Right cardiac atrium (tissue), 5 donors: ENCODE measurements around the gene TLE2. TPM values are rescaled to one million over a fixed set of nuclear protein-coding genes. Genes with fewer than 3 reads are reported as not detected.
A peak's percentile ranks its signal among the peaks of the same experiment; 100 is the strongest.
"Not testable (repeated sequence)": the region's sequence is repeated elsewhere in the genome, so short reads cannot be mapped to it uniquely, and the experiment has no call there.

Experiments
- ATAC-seq, 2 donors: fragments of 200-7000 bp; cut with Tn5 transposase; one replicate each; pipeline versions ENCODE4 v1.8.0 to v1.9.1; 2020; ENCODE audit warnings: moderate library complexity in 2 of 2, mild to moderate bottlenecking in 1 of 2
- DNase-seq, 3 donors: peaks; one replicate each; pipeline ENCODE4 v3.0.0-alpha.2; 2020
- H3K27ac ChIP-seq: one replicate; pipeline ENCODE4 v1.5.1; 2013; ENCODE audit warnings: mild to moderate bottlenecking, low read length, control low read depth, moderate library complexity
- H3K27me3 ChIP-seq: one replicate; pipeline ENCODE4 v1.6.1; 2013; ENCODE audit not compliant: control insufficient read depth, insufficient read depth
- H3K4me1 ChIP-seq: one replicate; pipeline ENCODE4 v1.6.1; 2013; ENCODE audit warnings: low read length; ENCODE audit not compliant: control insufficient read depth, insufficient read depth
- H3K4me3 ChIP-seq: one replicate; pipeline ENCODE4 v1.5.1; 2013; ENCODE audit warnings: low read length, control low read depth
- H3K9me3 ChIP-seq: one replicate; pipeline ENCODE4 v1.6.1; 2013; ENCODE audit warnings: low read length; ENCODE audit not compliant: control insufficient read depth
- WGBS: extraction: QIAGEN DNeasy Blood & Tissue Kit; methylation state at CpG from one replicate; pipeline ENCODE4 v1.1.7; 2013; 5-methylcytosine and 5-hydroxymethylcytosine counted together
- intact Hi-C, 4 donors: fragments of 100-400 bp; cut with DNase I; formaldehyde crosslinking; loops; one replicate each; pipeline versions ENCODE4 v1.11.0 to v1.14.0; 2022 to 2023
- polyA plus RNA-seq: library from polyadenylated mRNA; stranded (reverse); fragments of 200-250 nt; gene quantifications from one replicate; pipeline ENCODE4 v1.2.3, GENCODE V29; 2013
- total RNA-seq, 4 donors: library from RNA; stranded (reverse); fragmentation: NEBNext Ultra II Directional; extraction: Animal tissue kit (Norgen Biotek cat#: 25700); gene quantifications; one replicate each; pipeline ENCODE4 v1.2.1, GENCODE V29; 2021
- donor health status: healthy with polysubstance abuse.
- donor health status: DM: no; HTN: yes; CAD: no.
- donor health status: DM: no; HTN: no; CAD: no.
- donor health status: DM: no; HTN: yes; CAD: no; lungs with severe emphysema.
- donor health status: DM: yes; HTN: yes; CAD: no.

Gene TLE2
- total and polyA plus RNA-seq, 5 donors = 68.6 to 102 (median 85.9) TPM

GRCh38 chr19:3055741-3056416 lies 26.8 kb upstream of the TLE2 start:
- Histone ChIP-seq H3K9me3 (no peaks in the 10 kb centered on the region), H3K4me3 (no peak overlapping the region), H3K27me3 (no peaks in the 10 kb centered on the region), H3K27ac (no peak overlapping the region), H3K4me1 (peaks cover 11% of the 10 kb centered on the region)
- intact Hi-C loops = no loop called here
- DNase-seq (peak in 1 of 3 donors; percentile 73), ATAC-seq (no peak)
- 55% methylated on average over 31 of the region's 31 CpGs for WGBS

GRCh38 chr19:3054972-3055740 lies 26.1 kb upstream of the TLE2 start:
- DNase-seq = peak in 1 of 3 donors; percentile 53
- H3K27me3 ChIP-seq = no peaks in the 10 kb centered on the region
- intact Hi-C loops = no loop called here
- H3K9me3 ChIP-seq = no peaks in the 10 kb centered on the region
- no peak overlapping the region for H3K4me3 ChIP-seq
- peaks cover 11% of the 10 kb centered on the region for H3K4me1 ChIP-seq
- ATAC-seq = no peak
- whole genome bisulfite sequencing = 80% methylated on average over 20 of the region's 20 CpGs
- H3K27ac ChIP-seq = no peak overlapping the region

- H3K27ac ChIP-seq = no peak overlapping the region
- H3K27me3 ChIP-seq = no peaks in the 10 kb centered on the region
- DNase-seq = peak in 1 of 3 donors; percentile 45
- peaks cover 11% of the 10 kb centered on the region for H3K4me1 ChIP-seq
- no peak overlapping the region for H3K4me3 ChIP-seq
- intact Hi-C loops = no loop called here
- WGBS = 57% methylated on average over 4 of the region's 4 CpGs
- no peak for ATAC-seq
- no peaks in the 10 kb centered on the region for H3K9me3 ChIP-seq
Observed at GRCh38 chr19:3054265-3054971, 25.3 kb upstream of the TLE2 start.

- 80% methylated on average over 21 of the region's 21 CpGs for WGBS
- H3K9me3 ChIP-seq = no peaks in the 10 kb centered on the region
- no peak overlapping the region for H3K27ac ChIP-seq
- intact Hi-C loops = no loop called here
- no peak for ATAC-seq
- H3K27me3 ChIP-seq = no peaks in the 10 kb centered on the region
- DNase-seq = no peak
- no peak overlapping the region for H3K4me3 ChIP-seq
- H3K4me1 ChIP-seq = peaks cover 11% of the 10 kb centered on the region
Observed at GRCh38 chr19:3053780-3054179, 24.7 kb upstream of the TLE2 start.

GRCh38 chr19:3053218-3053621 lies 24.1 kb upstream of the TLE2 start:
- DNase-seq (peak in 2 of 3 donors; percentile 58 to 69), ATAC-seq (no peak)
- no peak overlapping the region for H3K27ac ChIP-seq
- H3K4me1 ChIP-seq = peaks cover 6% of the 10 kb centered on the region
- intact Hi-C loops = no loop called here
- H3K9me3 ChIP-seq = no peaks in the 10 kb centered on the region
- H3K27me3 ChIP-seq = no peaks in the 10 kb centered on the region
- H3K4me3 ChIP-seq = no peak overlapping the region
- 71% methylated on average over 15 of the region's 15 CpGs for WGBS

- H3K4me3 ChIP-seq, H3K9me3 ChIP-seq, intact Hi-C loops, ATAC-seq, H3K27ac ChIP-seq, DNase-seq, H3K27me3 ChIP-seq, H3K4me1 ChIP-seq: not testable (repeated sequence)
- 98% methylated on average over 7 of the region's 7 CpGs for WGBS
Observed at GRCh38 chr19:3050016-3050415, 20.9 kb upstream of the TLE2 start.

GRCh38 chr19:3049089-3049488 lies 20.0 kb upstream of the TLE2 start:
- Histone ChIP-seq H3K27ac (no peak overlapping the region), H3K27me3 (no peaks in the 10 kb centered on the region), H3K4me1 (no peaks in the 10 kb centered on the region), H3K4me3 (no peak overlapping the region), H3K9me3 (no peaks in the 10 kb centered on the region)
- DNase-seq (no peak), ATAC-seq (no peak)
- intact Hi-C loops = no loop called here
- 97% methylated on average over 3 of the region's 3 CpGs for WGBS

- Histone ChIP-seq H3K27me3 (no peaks in the 10 kb centered on the region), H3K4me3 (no peak overlapping the region), H3K9me3 (no peaks in the 10 kb centered on the region), H3K27ac (no peak overlapping the region), H3K4me1 (no peaks in the 10 kb centered on the region)
- WGBS = 89% methylated on average over 5 of the region's 5 CpGs
- ATAC-seq (no peak), DNase-seq (no peak)
- intact Hi-C loops = no loop called here
Observed at GRCh38 chr19:3048190-3048533, 19.1 kb upstream of the TLE2 start.

GRCh38 chr19:3047496-3048189 lies 18.6 kb upstream of the TLE2 start:
- ATAC-seq (peak; percentile 80 to 82), DNase-seq (peak; percentile 88 to 96 (median 93))
- Histone ChIP-seq H3K9me3 (no peaks in the 10 kb centered on the region), H3K27me3 (no peaks in the 10 kb centered on the region), H3K27ac (peak overlapping the region; percentile 82), H3K4me1 (no peaks in the 10 kb centered on the region), H3K4me3 (peak overlapping the region; percentile 84)
- WGBS = 14% methylated on average over 28 of the region's 28 CpGs
- intact Hi-C loops = no loop called here

- no peaks in the 10 kb centered on the region for H3K27me3 ChIP-seq
- peak overlapping the region; percentile 82 for H3K27ac ChIP-seq
- H3K4me1 ChIP-seq = no peaks in the 10 kb centered on the region
- no peaks in the 10 kb centered on the region for H3K9me3 ChIP-seq
- peak overlapping the region; percentile 84 for H3K4me3 ChIP-seq
- peak in 2 of 3 donors; percentile 88 to 89 for DNase-seq
- peak in 1 of 2 donors; percentile 22 for ATAC-seq
- WGBS = 3% methylated on average over 46 of the region's 47 CpGs
- intact Hi-C loops = no loop called here
Observed at GRCh38 chr19:3046698-3047495, 17.8 kb upstream of the TLE2 start.
